ENCODE data around the gene OTUB2.

Gene OTUB2

DNA sequence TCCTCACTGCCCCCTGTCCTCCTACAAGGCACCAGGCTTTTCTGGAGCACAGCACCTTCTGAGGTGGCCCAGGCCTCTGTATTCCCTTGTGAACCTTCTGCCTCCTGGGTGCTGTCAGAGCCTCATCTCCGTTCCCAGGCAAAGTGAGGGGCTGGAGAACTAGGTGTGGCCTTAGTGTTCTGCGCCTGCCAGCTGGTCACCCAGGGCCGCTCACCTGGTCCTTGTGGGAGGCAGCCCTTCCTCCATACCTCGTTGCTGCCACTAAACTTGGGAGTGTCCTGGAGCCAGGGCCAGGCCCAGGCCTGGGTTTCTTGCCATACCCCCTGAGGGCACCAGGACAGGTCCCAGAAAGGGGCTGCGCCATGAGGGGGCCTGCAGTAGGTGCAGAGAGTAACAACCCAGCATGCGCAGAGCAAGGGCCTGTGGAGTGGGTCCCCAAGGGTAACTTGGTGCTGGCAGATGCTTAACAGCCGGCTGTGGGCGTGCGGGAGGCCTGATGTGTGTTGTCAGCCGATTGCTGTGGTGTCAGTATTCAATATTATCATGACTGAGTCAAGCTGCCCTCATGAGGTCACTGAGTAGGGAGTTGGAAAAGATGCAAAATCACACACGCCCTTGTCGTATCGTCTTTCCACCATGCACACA lies 17.1 kb downstream of the OTUB2 start:
- DNase-seq = no peak

DNA sequence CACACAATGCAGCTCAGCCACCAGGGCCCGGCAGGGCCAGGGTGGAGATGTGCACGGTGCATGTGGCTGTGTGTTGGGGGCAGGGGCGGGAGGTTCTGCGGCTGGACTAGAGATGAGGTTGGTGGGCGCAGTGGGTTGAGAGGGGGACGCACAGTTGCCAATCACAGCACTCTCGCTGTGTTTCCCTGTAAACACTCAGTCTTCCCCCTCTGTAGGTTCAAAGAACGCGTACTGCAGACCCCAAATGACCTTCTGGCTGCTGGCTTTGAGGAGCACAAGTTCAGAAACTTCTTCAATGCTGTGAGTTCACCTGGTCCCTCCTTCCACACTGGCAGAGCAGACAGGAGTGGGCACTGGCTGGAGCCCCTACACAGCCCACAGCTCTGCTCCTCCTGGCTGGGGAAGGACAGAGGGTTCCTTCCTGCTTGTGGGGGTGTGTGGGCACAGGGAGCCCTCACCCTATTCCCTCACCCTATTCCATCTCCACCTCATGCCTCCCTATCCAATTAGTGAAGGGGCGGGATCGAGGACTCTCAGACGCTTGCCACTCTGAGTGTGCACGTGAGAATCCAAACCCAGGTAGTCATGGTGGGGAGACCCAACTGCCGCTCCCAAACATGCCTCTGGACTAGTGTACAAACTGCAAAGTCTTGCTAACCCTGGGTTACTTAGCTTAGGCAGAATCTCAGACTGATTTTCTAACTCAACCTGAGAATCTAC lies 17.8 kb downstream of the OTUB2 start:
- DNase-seq = no peak

DNA sequence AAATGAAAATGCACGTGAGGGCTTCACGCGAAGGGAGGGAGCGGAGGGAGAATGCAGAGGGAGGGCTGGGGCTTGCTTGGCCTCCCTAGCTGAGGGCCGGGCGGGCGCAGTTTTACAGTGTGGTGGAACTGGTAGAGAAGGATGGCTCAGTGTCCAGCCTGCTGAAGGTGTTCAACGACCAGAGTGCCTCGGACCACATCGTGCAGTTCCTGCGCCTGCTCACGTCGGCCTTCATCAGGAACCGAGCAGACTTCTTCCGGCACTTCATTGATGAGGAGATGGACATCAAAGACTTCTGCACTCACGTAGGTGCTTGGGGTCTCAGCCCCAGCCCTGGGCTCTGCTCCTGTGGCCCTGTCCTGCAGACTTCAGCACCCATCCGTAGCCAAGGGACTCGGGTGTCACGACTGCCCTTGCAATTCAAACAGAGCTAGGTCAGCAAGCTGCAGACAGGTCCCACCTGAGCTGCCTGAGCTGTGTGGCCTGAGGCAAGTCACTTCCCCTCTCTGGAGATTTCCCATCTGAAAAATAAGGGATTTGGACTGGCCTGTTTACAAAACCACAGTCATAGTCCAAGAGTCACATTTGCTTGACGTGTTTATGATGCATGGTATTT lies 18.4 kb downstream of the OTUB2 start:
- no peak for DNase-seq

DNA sequence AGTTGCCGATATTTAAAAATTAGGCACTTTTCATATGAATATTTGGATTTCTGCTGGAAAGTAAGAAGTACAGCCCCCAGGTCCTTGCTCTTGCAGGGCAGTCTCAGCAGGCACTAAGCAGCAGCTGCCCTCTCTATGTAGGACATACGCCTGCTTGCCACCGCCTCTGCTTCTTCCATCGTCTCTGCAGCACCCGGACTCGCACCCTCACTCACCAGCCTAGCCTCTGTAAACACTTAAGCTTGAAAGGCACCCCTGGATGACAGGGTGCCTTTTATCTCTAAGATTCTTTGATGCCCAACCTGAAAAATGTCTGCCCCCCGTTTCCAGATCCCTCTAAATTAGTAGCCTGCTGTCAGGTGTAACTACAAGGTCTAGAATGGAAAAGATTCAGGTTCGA lies 19.0 kb downstream of the OTUB2 start:
- no peak for DNase-seq

DNA sequence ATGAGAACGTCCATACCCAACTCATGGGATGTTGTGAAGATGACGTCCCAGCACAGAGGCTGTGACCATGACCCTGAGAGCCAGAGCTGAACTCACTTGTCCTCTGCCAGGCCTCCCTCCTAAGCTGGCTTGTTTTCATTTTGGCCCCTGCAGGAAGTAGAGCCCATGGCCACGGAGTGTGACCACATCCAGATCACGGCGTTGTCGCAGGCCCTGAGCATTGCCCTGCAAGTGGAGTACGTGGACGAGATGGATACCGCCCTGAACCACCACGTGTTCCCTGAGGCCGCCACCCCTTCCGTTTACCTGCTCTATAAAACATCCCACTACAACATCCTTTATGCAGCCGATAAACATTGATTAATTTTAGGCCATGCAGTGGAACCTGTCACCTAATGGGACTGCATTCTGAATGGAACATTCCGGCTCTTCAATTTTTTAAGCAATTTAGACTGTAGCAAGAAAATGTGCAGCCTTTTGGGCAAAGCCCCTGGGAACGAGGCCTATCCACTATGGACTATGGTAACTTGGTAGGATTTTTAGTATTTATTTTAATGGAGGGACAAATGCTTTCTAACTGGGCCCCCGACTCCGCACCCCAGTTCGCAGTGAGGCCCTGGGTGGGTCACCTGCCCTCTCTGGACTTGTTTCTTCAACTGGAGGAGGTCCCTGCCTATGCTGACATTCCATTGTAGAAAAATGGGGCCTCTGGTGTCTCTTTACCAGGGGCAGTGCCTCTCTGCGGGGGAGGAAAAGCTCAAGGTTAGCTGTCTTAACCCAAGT lies 19.6 kb downstream of the OTUB2 start:
- DNase-seq = no peak

DNA sequence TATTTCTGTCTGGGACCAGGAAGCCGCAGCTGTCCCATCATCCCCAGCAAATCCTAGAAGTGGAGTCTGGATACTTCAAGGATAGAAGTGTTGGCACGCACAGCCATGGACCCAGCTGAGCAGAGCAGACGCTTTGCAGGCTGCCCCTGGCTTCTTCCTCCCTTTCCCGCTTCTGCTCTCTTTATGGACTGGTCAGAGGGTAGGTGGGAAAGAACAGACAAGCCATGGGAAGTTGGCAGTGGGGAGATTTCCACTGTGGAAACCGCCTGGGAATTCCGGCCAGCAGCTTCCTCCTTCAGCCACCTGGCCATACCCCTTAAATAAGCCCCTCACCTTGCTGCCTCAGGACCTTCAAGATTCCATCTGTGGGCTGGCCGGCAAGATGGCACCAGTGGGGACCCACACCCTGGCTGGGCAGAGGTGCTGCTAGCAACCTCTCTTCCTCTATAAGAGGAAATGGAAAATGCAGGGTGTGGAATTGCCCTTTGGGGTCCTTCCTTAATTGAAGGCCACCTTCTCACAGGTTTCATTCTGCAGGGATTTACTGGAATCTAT lies 20.6 kb downstream of the OTUB2 start:
- DNase-seq = no peak

DNA sequence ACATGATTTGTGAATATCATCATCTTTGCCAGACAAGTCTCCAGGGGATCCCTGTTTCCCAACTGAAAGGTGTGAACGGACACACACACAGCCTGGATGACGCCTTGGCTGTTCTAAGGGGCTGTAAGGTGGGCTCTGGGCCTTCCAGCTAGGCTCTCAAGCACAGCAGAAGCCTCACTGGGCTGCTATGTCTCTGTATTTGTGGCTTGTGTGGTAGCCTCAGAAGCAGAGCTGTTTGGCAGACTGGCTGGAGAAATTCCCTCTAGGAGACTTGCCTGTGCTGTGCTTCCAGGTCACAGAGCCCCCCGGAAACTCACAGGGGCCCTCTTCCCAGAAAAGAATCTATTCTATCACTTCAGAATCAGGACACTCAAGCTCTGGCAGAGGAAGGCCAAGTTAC lies 21.4 kb downstream of the OTUB2 start:
- no peak for DNase-seq

DNA sequence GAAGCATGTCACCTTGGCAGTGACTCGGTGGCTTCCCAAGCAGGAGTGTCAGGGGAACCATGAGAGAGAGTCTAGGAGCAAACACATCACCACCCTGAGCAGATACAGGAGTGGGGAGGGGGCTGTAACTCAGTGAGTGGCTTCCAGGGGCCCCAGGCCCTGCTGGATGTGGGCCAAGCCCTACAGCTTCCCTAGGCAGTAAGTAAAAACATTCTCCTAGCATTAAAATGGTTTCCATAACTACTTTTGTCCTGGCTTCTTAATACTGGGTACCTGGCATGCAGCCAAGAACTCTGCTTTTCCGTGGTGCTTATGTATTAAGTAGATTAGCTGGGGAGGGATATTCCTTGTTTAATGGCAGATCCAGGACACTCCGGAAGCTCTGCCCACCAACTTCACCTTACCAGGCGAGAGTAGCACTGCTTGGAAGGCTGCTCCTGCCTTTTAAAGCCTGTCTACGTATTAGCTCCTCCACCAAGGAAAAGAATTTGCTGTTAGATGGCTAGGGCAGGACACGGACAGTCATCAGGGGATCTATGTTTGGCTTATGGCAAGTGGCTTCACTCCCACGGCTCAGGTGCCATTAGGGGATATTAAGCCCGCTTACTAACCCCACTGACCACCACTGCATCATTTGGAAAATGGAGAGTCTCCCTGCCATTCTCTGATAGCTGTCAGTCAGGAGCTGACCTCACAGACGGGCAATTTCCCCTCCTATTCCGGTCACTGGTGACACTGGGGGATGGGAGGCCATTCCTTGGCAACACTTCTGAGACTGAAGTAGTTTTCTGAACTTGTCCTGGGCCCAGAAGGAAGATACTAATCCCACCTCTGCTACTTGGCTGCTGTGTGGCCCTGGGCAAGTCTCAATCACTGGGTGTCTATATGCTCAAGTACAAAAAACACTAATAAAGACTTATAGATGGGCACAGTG lies 22.8 kb downstream of the OTUB2 start:
- no peak for DNase-seq

DNA sequence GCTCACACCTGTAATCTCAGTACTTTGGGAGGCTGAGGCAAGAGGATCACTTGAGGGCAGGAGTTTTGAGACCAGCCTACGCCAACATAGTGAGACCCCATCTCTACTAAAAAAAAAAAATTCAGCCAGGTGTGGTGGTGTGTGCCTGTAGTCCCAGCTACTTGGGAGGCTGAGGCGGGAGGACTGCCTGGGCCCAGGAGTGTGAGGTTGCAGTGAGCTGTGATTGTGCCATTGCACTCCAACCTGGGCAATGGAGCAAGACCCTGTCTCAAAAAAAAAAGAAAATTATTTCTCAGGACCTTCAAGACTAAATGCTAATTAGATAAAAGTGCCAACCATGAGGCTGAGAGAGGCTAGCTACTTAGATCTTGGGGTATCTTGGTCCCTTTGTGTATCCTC lies 23.5 kb downstream of the OTUB2 start:
- DNase-seq = no peak

DNA sequence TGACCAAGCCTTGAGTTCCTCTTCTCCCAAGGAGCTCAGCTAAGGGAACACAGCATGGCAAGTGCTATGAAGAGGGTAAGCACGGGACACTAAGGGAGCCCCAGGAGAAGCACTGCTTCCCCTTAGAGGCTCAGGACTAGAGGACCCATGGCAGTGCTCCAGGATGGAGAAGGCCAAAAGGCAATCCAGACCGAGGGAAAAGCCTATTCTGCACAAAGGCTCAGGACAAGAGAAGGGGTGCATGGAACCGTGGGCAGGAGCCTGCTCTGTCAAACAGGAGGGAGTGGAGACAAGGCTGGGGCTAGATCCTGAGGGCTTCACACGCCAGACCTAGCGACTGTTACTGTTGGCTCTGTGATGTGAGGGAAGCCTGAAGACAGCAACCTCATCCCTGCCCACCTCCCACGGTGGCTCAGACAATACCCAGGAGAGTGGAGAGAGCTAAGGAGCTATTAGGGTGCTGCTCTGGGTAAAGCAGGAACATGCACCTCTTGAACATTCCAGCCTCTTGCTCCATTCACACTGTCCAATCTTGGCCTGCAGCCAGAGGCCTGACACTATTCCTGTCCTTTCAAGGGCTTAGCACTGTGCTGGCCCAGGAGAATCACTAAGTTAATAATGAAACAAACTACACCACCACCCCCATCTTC lies 24.2 kb downstream of the OTUB2 start:
- DNase-seq = no peak

DNA sequence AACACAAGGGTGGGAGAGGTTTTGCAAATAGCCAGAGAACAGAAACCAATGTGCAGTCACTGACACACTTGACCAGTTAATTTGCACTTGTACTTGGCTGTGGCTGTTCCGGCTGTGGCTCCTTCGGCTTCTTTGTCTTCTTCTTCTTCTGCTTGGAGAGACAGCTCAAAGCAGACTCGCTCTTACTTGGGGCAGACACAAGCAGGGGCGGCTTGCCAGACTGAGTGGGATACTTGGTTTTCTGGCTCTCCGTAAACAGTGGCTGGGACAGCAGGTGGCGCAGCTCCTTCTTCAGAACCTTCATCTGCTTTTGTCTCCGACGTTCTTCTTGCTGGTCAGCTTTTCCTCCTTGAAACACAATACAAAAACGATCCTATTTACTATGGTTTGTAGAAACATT lies 25.0 kb downstream of the OTUB2 start:
- DNase-seq = no peak

DNA sequence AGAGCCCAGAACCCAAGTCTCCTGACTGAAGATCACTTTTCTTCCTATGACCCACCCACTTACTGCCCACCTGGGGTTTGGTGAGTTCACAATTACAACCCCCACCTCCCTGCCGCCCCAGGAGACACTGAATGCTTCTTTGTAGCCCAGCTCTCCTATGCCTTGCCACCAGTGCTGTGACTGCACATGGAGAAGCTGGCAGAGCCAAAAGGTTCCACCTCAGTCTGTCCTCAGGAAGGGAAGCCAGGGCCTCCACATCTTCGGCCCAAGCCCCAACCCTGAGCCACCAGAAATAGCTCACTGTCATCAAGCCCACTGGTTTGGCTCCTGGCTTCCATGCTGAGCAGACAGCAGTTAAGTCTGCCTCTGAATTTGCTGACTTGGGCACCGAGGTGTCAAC lies 25.6 kb downstream of the OTUB2 start:
- DNase-seq = no peak

DNA sequence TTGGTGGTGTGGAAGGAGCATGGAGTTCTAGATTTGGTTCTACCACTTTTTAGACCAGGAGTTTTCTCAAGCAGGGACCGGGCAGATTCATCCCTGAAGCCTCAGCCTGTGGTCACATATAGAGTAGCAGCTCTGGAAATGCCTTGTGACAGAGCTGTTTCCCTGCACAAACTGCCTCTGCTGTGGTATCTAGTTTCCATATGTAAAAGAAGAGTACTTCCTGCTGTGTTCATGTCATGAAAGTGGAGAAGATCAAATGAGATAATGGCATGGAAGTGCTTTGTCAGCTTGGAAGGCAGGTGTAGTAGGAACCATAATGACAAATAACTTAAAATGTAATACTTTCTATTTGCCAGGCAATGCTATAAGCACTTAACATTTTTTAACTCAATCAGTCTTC lies 26.1 kb downstream of the OTUB2 start:
- no peak for DNase-seq

DNA sequence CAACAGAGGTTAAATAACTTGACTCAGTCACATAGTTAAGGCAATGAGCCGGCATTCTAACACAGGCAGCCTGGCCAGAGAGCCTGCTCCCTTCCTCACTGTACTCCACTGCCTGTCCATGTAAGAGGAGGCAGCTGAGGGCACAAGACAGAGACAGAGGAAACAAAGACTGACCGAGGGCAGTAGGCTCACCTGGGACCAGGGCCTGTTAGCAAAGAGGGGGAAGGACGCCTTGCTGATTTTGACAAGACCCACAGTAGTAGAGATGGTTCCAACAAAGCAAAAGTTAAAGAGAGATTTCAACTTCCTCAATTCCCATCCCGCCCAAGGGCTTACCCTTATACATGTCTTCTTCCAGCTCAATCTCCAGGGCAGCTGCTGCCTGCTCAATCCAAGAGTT lies 26.5 kb downstream of the OTUB2 start:
- DNase-seq = no peak

DNA sequence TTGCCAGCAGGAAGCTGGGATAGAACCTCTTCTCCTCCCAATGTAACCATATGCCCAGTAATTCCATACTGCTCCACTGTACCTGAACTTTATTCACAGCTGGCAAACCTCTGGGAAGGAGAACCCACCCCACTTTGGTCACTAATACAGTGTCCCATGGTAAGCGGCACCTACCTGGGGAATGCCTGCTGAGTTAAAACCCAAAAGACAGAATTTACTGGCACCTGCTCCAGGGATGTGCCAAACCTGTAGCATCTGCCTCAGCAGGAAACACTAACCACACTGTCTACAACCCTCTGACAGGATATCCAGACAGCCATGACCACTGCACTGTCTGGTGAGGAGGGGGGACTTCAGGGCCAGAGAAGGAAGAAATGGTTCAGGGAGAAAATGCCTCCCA lies 28.3 kb downstream of the OTUB2 start:
- no peak for DNase-seq

DNA sequence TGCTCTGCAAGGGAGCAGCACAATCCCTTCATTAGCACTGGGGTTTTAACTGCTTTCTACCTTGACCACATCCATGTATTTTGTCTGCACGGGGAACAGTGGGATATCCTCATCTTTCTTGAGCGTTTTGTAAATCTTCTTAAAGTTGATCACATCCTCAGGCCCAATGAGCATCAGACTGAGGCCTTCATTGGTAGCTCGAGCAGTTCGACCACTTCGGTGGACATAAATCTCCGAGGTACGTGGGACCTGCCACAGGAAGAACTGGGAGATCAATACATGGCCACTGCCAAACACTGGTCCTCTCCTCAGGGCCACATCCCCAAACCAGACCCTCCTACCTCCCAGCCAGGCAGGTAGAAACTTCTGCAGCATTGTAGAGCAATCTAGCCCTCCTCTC lies 28.8 kb downstream of the OTUB2 start:
- DNase-seq = no peak

DNA sequence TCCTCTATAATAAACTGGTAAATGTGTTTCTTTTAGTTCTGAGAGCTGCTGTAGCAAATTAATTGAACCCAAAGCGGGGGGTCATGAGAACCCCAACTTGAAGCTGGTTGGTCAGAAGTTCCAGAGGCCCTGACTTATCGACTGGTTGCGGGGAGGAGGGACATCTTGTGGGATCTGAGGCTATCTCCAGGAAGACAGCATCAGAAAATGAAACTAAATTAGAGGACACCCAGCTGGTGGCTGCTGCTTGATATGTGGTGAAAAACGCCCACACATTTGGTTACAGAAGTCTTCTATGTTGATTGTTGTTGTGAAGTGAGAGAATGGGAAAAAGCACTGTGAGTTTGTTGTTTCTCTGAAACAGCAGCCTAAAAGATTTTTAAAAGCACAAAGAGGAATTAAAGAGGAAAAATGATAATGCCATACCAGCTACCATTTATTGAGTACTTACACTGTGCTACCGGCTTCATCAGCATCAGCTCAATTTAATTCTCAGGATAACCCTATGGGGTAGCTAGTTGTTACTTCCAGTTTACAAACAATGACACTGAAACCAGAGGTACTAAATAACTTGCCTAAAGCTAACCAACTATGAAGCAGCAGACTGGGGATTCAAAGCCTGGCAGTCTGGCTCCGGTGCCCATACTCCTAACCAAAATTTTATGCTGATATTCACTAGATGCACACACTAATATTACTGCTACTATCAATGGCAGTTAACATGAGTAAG lies 30.6 kb downstream of the OTUB2 start:
- no peak for DNase-seq

DNA sequence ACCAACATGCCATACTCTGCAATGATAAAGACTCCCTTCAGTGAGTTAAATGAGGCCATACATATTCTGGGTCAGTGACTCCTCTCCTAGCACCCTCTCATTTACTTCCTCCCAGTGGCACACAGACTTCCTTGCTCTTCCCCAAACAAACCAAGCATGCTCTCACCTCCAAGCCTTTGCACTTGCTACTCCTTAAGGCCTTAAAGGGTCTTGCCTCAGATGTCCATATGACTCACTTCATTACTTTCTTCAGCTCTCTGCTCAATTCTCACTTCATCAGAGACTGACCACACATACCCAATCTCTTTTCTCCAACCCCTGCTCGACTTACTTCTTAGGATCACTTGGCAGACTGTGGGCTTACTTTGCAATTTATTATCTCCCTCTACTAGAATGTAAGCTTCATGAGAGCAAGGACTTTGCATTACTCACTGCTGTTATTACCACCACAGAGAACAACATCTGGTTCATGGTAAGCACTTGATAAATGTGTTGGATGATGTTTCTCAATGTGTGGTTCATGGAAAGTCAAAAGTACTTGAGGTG lies 32.1 kb downstream of the OTUB2 start:
- no peak for DNase-seq

DNA sequence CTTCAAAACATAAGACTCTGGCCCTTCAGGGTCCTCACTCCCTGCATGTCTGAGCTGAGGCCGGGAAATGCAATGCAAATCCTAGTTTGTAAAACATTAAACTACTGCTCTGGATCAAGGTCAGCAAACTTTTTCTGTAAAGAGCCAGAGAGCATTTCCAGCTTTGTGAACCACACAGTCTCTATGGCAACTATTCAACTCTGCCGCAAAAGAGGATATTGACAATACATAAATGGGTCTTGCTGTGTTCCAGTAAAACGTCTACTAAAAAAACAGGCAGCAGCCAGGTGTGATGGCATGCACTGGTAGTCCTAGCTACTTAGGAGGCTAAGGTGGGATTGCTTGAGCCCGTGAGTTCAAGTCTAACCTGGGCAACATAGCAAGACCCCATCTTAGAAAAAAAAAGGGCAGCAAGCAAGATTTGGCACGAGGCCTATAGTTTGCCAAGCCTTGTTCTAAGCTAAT lies 32.6 kb downstream of the OTUB2 start:
- no peak for DNase-seq

DNA sequence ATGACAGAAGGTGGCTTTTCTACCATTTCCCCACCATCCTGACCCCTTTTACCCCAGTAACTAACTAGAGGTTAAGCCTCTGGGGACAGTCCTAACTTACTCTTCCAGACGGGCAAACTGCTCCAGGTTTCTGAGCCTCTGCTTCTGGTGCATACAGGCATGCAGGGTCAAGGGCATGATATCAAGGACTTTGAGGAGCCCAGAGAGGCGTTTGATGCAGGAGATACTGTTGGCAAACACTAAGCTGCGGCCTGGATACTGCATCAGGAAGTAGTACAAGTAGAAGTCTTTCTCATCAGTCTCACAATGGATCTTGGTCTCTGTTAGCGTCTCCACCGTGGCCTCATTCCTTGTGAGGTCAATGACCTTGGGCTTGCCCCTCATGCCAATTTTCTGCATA lies 33.9 kb downstream of the OTUB2 start:
- no peak for DNase-seq
